Renal pelvis (tissue), 4 donors: ENCODE results near the gene SPINK8. TPM values are rescaled to one million over a fixed set of nuclear protein-coding genes. Genes with fewer than 3 reads are reported as not detected.
"Not testable (repeated sequence)": the region's sequence is repeated elsewhere in the genome, so short reads cannot be mapped to it uniquely, and the experiment has no call there.

ENCODE experiments used
- DNase-seq: peaks from one replicate; pipeline ENCODE4 v3.0.0-alpha.2; 2013
- polyA plus RNA-seq, 3 donors: library from polyadenylated mRNA; unstranded; fragments of 120-200 nt; gene quantifications; one replicate each; pipeline ENCODE4 v1.2.1, GENCODE V29; 2013; ENCODE audit not compliant: insufficient read length in 3 of 3

Gene SPINK8
- polyA plus RNA-seq, 3 donors = 0.33 to 0.95 TPM; not detected in 1

- not testable (repeated sequence) for DNase-seq
Observed at GRCh38 chr3:48331706-48332435, 1.6 kb downstream of the SPINK8 start.

- DNase-seq = no peak
Observed at GRCh38 chr3:48320996-48321395, 12.5 kb downstream of the SPINK8 start.

DNA sequence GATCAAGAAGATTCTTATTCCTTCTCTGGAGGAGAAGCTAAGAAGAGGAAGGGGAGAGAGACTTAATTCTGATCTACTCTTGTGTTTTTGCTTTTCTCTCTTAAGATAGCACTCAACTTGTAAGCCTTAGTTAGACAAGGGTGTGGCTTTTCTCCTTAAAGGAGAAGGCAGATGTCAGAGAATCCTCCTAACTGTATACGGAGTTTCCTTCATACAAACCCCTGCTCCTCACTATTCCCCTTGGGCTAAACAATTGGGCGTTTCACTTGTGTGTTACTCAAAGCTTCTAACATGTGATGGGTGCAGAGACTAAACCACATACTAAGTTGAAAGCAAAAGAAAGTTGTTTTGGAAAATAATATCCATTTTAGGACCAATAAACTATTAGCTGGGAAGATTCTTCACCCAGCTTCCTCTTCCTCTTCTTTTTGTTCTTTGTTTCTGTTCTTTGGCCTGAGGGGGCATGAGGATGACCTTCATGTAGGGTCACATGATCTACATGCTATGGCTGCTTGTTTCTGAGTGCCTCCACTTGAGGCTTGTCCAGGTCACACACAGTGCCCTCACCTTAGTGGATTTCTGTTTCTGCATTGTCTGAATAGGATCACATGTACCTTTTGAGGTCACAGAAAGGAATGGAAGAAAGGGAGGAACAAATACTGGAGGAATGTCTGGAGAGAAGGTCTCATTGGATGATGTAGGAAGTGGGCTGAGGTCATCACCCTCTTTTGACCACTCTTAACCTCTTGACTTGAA, 14.6 kb downstream of the SPINK8 start:
- DNase-seq = no peak

DNA sequence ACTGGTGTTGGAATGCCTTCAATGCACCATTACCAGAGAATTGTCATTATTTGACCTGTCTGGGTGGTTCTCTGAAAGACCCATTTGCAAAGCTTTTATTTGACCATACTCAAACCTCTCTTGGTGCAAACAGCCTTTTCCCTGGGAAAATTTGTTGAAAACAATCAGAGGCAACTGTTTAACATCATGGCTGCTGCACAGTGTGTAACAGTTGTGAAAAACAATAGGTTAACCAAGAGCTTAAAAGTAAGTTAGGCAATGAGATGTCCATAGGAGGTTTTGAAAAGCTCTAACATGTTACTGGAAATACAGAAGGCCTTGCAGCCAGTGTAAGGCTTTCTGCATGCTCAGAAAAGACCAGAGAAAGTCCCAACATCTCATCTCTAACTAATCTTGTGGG, 18.9 kb downstream of the SPINK8 start:
- no peak for DNase-seq

GRCh38 chr3:48306860-48307530, 26.5 kb downstream of the SPINK8 start:
- DNase-seq = no peak

DNA sequence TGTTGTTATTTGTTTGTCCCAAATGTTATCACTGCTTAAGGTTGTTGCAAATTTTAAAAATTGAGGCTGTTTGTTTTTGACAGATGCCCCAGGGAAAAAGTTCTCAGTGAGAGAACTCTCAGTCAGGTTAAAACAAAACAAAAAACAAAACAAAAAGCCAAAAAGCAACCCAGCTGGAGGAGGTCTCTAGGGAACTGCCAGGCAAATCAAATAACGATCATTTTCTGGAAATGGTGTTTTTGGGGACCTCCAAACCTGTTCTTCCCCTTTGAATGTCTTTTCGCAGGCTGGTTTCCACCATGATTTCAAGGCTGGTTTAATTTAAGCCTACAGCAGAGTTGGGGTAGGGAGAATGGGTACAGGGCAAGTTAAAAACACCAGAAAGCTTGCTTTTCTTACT, 27.2 kb downstream of the SPINK8 start:
- DNase-seq = no peak

DNA sequence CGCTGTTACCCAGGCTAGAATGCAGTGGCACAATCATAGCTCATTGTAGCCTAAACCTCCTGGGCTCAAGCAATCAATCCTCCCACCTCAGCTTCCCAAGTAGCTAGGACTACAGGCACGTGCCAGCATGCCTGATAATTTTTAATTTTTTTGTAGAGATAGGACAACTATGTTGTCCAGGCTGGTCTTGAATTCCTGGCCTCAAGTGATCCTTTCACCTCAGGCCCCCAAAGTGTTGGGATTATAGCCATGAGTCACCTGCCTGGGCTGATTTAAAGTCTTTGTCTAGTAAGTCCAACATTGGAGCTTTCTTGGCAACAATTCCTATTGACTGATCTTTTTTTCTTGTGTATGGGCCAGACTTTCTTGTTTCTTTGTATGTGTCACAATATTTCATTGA, 28.1 kb downstream of the SPINK8 start:
- DNase-seq = no peak

DNA sequence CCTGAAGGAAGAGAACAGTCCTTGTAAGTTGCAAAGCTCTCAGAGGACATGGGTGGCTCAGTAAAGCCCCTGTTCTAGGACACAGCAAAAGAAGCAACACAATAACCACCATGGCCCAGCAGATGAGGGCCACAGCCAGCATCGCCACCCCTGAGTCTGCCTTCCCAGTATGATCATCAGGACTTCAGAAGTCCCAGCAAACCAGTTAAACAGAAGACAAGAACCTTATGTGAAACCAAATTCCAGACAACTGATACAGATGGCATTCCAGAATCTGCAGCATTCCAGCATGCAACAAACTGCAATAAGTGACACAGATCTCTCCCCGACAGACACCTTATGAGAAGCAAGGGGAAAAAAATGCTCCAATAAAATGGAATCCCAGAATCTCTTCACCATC, 30.4 kb downstream of the SPINK8 start:
- no peak for DNase-seq

- peak; percentile 20 for DNase-seq
Observed at GRCh38 chr3:48301800-48302166, 31.7 kb downstream of the SPINK8 start.

DNA sequence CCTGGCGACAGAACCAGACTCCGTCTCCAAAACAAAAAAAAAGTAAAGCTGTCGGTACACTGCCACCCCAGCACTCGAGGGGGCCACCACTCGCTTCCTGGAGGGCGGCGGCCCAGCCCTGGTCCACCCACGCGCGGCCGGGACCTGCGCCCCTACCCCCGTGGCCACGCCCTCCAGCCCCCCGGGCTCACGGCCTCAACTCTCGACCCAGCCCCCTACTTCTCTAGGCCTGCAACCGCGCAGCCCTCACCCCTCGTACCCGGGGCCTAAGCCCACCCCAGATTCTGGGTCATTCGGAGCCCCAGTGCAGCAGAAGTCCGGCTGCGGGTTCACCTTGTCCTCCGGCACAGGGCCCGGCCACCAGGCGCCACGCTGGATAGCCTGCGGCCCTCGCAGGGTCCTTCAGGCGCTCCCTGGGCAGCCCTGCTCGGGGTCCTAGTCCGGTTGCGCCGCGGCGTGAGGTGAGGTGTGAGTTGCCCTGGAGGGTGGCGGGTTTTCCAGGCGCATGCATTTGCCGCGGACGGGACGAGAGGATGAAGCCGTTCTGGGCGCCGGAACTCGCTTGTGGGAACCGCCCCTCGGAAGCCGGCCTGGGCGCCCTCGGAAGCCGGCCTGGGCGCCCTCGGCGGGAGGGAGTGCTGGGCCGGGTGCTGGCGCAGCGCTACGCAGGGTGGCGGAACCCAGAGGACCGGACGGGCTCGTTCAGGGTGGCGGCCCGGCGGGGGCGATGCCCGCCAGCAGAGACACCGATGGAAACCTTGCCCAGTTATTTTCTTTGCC, 32.3 kb downstream of the SPINK8 start, which contains the start of gene NME6:
Gene NME6 (minus strand): TSS at position 348 of the 780 bp plus-strand sequence.
- peak; percentile 90 for DNase-seq

- DNase-seq = no peak
Observed at GRCh38 chr3:48299746-48300712, 33.4 kb downstream of the SPINK8 start.

GRCh38 chr3:48297111-48297810, 36.2 kb downstream of the SPINK8 start:
- no peak for DNase-seq

DNA sequence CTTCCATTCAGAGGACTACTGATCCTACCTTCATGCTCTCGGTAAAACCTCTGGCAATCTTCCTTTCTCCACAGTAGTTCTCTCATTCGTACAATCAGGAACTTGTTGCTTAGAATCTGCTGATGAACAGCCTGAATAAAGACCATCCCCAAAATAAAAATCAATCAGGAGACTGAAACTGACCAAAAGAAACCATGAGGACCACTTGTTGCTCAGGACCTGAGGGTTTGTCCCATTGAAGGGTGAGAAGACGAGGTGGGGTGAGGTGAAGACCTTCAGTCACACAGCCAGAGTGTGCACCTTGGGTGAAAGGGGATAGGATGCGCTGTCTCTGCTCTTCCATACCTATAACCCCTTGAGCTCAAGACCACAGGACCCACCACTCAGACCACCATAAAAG, 36.8 kb downstream of the SPINK8 start:
- no peak for DNase-seq

- DNase-seq = no peak
Observed at GRCh38 chr3:48294611-48295263, 38.7 kb downstream of the SPINK8 start.

DNA sequence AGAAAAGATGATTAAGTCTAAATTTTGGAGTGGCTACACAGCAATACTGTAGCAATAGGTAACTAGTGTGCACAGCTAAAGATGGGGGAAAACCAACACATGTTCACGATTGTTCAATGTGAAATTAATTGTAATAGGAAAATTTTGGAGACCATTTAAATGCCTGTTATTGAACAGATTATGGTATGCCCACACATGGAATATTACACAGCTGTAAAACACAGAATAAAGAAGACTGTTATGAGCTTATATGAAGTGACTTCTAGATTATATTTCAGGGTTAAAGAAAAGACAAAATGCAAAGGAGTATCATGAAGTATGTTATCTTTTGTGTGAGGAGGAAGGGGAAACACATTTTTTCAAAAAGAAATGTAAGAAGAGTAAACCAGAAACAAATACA, 43.8 kb downstream of the SPINK8 start:
- no peak for DNase-seq

- no peak for DNase-seq
Observed at GRCh38 chr3:48287034-48287433, 46.4 kb downstream of the SPINK8 start.

DNA sequence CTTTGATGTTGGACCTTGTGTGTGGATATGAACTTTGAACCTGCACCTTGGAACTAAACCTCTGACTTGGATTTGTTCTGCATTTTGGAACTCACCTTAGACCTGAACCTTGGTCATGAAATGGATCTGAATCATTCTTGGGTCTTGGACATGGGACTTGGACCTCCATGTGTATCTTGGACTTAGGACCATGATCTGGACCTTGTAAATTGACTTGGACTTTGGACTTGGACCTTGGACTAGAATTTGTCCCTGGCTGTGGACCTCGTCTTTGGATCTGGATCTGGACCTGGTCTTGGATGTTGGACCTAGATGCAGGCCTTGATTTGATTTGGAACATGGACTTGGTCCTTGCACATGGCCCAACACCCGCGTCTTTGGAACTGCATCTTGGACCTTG, 47.2 kb downstream of the SPINK8 start:
- DNase-seq = no peak

DNA sequence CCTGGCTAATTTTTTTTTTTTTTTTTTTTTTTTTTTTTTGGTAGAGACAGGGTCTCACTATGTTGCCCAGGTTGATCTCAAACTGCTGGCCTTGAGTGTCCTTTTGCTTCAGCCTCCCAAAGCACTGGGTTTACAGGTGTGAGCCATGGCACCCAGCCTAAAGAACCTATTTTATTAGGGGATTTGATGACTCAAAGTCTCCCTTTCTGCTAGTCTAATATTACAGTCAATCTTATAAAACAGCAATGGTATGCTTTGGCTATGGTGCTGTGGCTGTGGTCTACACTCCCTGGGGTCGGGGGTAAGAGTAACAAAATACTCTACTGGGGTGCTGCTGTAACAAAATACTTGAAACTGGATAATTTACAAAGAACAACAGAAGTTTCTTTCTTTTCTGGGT, 47.8 kb downstream of the SPINK8 start:
- no peak for DNase-seq

- no peak for DNase-seq
Observed at GRCh38 chr3:48285132-48285531, 48.3 kb downstream of the SPINK8 start.

GRCh38 chr3:48280881-48281280, 52.6 kb downstream of the SPINK8 start:
- no peak for DNase-seq
